ENCODE data around the gene ORMDL3. TPM values are rescaled to one million over a fixed set of nuclear protein-coding genes. Genes with fewer than 3 reads are reported as not detected.

Gene ORMDL3
- total RNA-seq, 1 experiment from 2014 or later = 18.0 TPM

DNA sequence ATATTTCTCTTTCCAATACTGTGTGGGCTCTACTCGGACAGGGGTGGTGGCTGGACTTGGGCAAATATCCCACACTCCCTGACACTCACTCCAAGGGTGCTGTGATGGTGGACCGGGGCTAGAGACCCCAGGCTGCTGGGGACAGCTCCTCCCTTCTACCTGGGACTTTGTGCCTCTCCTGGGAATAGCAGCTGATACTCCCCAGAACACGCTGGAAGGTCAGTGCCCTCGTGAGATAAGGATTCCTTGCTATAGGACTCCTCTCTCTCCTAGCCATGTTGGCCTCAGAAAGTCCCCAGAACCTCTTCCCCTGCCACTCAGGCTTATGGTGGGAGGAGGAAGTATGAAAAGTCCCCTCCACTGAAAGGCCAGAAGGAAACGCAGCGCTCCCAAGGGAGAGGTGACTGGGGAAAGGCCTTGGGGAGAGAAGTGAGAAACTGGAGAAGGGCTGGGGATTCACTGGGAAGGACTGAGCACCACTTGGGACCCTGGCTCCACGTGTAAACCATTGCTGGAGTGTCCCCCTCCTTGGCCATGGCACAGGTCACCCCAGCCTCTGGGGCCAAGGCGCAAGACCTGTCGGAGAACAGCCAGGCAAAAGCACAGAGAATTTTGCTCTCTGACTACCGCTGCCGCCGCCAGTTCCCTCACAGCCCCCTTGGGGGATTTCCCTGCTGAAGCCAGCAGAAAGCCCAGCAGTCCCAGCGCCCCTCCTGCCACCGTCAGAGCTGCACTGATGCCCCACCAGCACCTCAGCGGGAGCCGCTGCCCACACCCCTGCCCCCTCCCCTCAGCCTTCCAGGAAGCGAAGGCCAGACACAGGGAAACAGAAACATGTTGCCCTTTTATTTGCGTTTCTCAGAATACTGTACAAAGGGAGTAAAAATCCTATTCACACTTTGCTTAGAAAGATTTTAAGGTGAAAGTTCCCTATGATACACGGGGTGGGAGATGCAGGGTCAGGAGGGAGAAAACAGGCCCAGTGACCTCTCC lies 6.9 kb downstream of the ORMDL3 start:
- intact Hi-C loops (cut with micrococcal nuclease; ENCODE audit: unreplicated experiment) = no loop called here
- POLR2A ChIA-PET (ENCODE audit: low non-redundant PET) = no interaction called here

DNA sequence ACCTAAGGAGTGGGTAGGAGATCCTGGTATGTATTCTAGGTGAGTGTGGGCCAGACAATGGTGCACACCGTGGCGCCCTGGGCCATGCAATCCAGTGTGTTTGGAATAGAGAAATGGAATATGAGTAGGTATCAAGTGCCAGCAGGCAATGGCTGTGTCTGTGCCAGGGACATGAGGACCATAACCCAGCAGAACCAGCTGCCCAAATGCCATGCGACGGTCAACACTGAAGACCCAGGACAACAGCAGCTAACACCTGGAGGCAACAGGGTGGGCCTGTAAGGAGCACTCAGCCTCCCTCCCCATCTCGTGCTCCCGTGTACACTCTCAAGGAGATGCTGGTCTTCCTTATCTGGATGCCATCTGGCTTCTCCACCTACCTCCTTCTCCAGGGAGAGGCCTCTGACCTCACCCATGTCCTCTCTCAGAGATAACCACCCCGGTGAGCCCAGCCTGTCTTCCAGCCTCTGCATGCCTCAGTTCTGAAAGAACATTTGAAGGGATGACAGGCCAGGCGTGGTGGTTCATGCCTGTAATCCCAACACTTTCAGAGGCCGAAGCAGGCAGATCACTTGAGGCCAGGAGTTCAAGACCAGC lies 8.2 kb downstream of the ORMDL3 start:
- H3K4me3 ChIP-seq (ENCODE audit: low read depth, low read length, poor library complexity, severe bottlenecking) = no peak overlapping the region
- TF ChIP-seq, protein P1, sequence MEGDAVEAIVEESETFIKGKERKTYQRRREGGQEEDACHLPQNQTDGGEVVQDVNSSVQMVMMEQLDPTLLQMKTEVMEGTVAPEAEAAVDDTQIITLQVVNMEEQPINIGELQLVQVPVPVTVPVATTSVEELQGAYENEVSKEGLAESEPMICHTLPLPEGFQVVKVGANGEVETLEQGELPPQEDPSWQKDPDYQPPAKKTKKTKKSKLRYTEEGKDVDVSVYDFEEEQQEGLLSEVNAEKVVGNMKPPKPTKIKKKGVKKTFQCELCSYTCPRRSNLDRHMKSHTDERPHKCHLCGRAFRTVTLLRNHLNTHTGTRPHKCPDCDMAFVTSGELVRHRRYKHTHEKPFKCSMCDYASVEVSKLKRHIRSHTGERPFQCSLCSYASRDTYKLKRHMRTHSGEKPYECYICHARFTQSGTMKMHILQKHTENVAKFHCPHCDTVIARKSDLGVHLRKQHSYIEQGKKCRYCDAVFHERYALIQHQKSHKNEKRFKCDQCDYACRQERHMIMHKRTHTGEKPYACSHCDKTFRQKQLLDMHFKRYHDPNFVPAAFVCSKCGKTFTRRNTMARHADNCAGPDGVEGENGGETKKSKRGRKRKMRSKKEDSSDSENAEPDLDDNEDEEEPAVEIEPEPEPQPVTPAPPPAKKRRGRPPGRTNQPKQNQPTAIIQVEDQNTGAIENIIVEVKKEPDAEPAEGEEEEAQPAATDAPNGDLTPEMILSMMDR (conservative IDR thresholded peaks at IDR 0.05; ENCODE audit: low read depth, low read length) = no peak
- no peak for TF ChIP-seq EZH2 (IDR thresholded peaks at IDR 0.05; ENCODE audit: borderline replicate concordance, low read depth, low read length, poor library complexity, severe bottlenecking)
- ChIA-PET CTCF (no interaction called here), POLR2A (ENCODE audit: low non-redundant PET) (no interaction called here)
- no peak for DNase-seq (ENCODE audit: low spot score)
- no peaks in the 10 kb centered on the region for H3K4me1 ChIP-seq (ENCODE audit: insufficient read depth, low read length, poor library complexity, severe bottlenecking)
- no peaks in the 10 kb centered on the region for H3K9me3 ChIP-seq (ENCODE audit: low read depth, low read length, poor library complexity, severe bottlenecking)
- BruUV-seq (replicated peaks) = no TSS peak
- no peak overlapping the region for H3K27ac ChIP-seq (ENCODE audit: low read depth, low read length, poor library complexity, severe bottlenecking)
- no peaks in the 10 kb centered on the region for H3K27me3 ChIP-seq (replicated peaks; ENCODE audit: insufficient read depth, low read depth, low read length, poor library complexity)
- intact Hi-C loops (cut with micrococcal nuclease; ENCODE audit: unreplicated experiment) = no loop called here
- no peaks in the 10 kb centered on the region for H3K36me3 ChIP-seq (ENCODE audit: insufficient read depth, low read length, poor library complexity, severe bottlenecking)

More for the DNA sequence above, 6.9 kb downstream of the ORMDL3 start:
- Histone ChIP-seq H3K36me3 (ENCODE audit: insufficient read depth, low read length, poor library complexity, severe bottlenecking) (no peaks in the 10 kb centered on the region), H3K4me3 (ENCODE audit: low read depth, low read length, poor library complexity, severe bottlenecking) (no peak overlapping the region), H3K4me1 (ENCODE audit: insufficient read depth, low read length, poor library complexity, severe bottlenecking) (no peaks in the 10 kb centered on the region), H3K9me3 (ENCODE audit: low read depth, low read length, poor library complexity, severe bottlenecking) (no peaks in the 10 kb centered on the region), H3K27ac (ENCODE audit: low read depth, low read length, poor library complexity, severe bottlenecking) (no peak overlapping the region), H3K27me3 (replicated peaks; ENCODE audit: insufficient read depth, low read depth, low read length, poor library complexity) (no peaks in the 10 kb centered on the region)
- TF ChIP-seq, protein P1 (conservative IDR thresholded peaks at IDR 0.05; ENCODE audit: low read depth, low read length) = no peak
- no peak for TF ChIP-seq EZH2 (IDR thresholded peaks at IDR 0.05; ENCODE audit: borderline replicate concordance, low read depth, low read length, poor library complexity, severe bottlenecking)
- no TSS peak for BruUV-seq (replicated peaks)
- DNase-seq (ENCODE audit: low spot score) = no peak
- CTCF ChIA-PET = interaction anchor here (0.5 kb wide), 1 partner anchor 188 kb away, joined by 3 read pairs; no protein-coding TSS in a partner anchor

DNA sequence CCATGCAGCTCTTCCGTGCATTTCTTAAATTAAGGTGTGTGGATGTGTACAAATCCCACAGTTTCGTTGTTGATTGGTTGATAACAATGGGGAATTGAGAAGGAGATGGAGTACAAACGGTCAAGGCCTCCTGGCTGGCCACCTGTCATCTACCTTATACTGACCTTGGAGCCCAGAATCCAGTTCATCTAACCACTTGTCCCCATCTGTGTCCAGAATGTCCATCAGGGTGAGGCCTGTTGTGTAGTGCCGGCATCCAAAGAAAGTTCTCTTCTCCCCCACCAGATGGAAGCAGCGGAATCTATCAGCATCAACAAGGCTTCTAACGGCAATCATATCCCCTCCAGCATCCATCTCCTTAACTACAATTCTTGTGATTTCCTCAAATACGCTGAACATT lies 10.5 kb downstream of the ORMDL3 start:
- BruUV-seq (replicated peaks) = no TSS peak
- POLR2A ChIA-PET (ENCODE audit: low non-redundant PET) = no interaction called here
- intact Hi-C loops (cut with micrococcal nuclease; ENCODE audit: unreplicated experiment) = no loop called here
- no peaks in the 10 kb centered on the region for H3K9me3 ChIP-seq (ENCODE audit: low read depth, low read length, poor library complexity, severe bottlenecking)
- H3K4me3 ChIP-seq (ENCODE audit: low read depth, low read length, poor library complexity, severe bottlenecking) = no peak overlapping the region
- H3K27ac ChIP-seq (ENCODE audit: low read depth, low read length, poor library complexity, severe bottlenecking) = no peak overlapping the region
- TF ChIP-seq, protein P1 (conservative IDR thresholded peaks at IDR 0.05; ENCODE audit: low read depth, low read length) = no peak
- no peak for TF ChIP-seq EZH2 (IDR thresholded peaks at IDR 0.05; ENCODE audit: borderline replicate concordance, low read depth, low read length, poor library complexity, severe bottlenecking)
- no peaks in the 10 kb centered on the region for H3K27me3 ChIP-seq (replicated peaks; ENCODE audit: insufficient read depth, low read depth, low read length, poor library complexity)
- no peaks in the 10 kb centered on the region for H3K4me1 ChIP-seq (ENCODE audit: insufficient read depth, low read length, poor library complexity, severe bottlenecking)
- DNase-seq (ENCODE audit: low spot score) = no peak
- no peaks in the 10 kb centered on the region for H3K36me3 ChIP-seq (ENCODE audit: insufficient read depth, low read length, poor library complexity, severe bottlenecking)
- CTCF ChIA-PET = no interaction called here

Data from A673 (cell line).